HG03280 (cell line): ENCODE data around the gene KIRREL2.
"Not testable (repeated sequence)": the region's sequence is repeated elsewhere in the genome, so short reads cannot be mapped to it uniquely, and the experiment has no call there.

Experiments
- ATAC-seq: cut with Tn5 transposase; IDR thresholded peaks from one replicate; pipeline ENCODE4 v1.9.1; 2021; ENCODE audit warnings: mild to moderate bottlenecking, moderate library complexity; ENCODE audit not compliant: unreplicated experiment

KIRREL2 gene

DNA sequence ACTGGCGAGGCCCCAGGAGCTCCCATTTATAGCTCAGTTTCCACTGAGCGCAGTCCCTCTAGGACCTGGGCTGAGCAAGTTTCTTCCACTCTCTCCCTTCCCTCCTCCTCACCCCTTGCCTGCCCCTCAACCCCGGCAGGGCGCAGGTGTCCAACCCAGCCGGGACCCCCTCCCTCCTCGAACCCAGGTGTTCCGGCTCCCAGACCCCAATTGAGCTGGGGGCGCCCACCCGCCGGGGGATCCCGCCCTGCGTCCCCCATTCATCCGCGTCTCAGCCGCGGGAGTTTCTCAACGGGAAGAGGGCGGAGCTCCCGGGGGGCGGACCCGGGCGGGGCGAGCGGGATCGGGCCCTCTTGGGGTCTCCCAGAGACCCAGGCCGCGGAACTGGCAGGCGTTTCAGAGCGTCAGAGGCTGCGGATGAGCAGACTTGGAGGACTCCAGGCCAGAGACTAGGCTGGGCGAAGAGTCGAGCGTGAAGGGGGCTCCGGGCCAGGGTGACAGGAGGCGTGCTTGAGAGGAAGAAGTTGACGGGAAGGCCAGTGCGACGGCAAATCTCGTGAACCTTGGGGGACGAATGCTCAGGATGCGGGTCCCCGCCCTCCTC, at the start of gene KIRREL2:
Gene KIRREL2 (plus strand): TSS at position 366 of the 604 bp plus-strand sequence. CDS start 209 bp downstream, at position 575.
- ATAC-seq, result no peak

DNA sequence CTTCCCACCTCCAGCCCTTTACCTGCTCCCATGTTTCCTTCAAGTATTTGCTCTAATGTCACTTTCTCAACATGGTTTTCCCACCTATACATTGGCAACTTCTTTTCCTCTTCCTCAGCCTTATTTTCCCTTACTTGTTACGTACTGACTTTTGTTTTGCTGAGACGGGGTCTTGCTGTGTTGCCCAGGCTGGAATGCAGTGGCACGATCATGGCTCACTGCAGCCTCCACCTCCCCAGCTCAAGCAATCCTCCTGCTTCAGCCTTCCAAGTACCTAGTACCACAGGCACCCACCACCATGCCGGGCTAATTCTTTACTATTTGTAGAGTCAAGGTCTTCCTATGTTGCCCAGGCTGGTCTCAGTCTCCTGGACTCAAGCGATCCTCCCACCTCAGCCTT, 49.1 kb upstream of the KIRREL2 start:
- ATAC-seq, result no peak

DNA sequence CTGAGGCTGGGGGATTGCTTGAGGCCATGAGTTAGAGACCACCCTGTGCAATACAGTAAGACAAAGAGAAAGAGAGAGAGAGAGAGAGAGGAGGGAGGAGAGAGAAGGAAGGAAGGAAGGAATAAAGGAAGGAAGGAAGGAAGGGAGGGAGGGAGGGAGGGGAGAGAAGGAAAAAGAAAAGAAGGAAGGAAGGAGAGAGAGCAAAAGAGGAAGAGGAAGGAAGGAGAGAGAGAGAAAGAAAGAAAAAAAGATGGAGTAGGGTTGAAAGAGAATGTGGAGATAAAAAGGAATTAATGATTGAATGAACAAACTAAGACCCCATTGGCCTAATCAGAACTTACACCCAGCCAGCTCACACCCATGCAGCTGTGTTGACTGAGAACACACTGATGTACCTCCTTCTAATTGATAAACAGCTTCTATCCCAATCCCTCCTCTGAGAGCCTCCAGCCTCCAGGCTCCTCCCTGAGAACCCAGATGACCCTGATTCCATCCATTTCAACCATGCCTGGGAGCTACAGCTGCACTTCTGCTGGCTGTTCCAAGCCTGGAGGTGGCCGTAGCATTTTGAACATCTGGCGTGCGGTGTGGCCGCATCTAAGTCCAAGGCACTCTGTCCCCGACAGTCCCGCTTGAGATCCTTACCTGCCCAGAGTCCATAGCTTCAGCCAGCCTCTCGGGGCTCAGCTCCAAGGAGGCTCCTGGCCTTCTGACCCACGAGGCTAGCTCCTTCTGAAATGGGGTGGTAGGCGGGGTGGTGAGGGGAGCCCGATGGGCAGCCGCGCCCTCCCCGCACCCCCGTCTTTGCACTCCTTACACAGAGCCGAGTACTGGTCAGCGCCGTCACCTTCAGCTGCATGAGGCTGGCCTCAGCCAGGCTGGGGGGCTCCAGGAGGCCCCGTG, 45.1 kb upstream of the KIRREL2 start:
- ATAC-seq, result no peak

DNA sequence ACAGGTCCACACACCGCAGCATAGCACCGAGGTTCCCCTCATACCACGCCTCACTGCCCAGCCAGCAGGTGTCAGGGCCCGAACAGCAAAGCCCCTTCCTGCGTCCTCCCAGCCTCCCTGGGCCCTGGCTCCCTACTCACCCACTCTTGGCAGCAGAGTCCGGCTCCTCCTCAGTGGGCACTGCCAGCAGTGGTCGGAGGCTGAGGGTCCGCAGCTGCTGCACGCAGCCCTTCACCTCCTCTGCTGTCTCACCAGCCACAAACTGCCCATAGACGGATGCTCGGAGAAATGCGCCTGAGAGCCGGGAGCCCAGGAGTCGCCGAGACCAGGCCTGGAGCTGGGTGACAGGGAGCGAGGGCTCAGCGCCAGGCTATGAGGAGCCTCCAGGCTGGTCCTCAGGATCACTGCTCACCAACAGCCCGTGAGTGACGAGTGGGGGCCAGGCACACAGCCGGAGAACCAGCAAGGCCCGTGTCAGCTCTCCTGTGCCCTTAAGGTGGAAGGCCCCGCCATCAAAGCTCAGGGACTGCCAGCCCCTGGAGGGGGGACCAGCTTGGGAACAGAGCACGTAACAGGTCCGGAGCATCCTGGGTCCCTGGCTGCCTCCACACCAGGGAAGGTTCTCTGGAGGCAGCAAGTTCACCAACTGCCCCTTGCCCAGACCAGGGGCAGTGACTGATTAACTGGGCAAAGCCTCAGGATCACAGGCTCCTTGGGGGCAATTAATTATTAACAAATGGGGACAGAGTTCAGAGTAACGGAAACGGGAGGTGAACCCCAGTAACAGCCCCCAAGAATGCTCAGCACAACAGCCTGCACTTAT, 44.3 kb upstream of the KIRREL2 start, which contains the start of gene PRODH2:
Gene PRODH2 (minus strand): TSS at position 626 of the 823 bp plus-strand sequence. CDS start 40 bp downstream, at position 586.
- ATAC-seq, result no peak

DNA sequence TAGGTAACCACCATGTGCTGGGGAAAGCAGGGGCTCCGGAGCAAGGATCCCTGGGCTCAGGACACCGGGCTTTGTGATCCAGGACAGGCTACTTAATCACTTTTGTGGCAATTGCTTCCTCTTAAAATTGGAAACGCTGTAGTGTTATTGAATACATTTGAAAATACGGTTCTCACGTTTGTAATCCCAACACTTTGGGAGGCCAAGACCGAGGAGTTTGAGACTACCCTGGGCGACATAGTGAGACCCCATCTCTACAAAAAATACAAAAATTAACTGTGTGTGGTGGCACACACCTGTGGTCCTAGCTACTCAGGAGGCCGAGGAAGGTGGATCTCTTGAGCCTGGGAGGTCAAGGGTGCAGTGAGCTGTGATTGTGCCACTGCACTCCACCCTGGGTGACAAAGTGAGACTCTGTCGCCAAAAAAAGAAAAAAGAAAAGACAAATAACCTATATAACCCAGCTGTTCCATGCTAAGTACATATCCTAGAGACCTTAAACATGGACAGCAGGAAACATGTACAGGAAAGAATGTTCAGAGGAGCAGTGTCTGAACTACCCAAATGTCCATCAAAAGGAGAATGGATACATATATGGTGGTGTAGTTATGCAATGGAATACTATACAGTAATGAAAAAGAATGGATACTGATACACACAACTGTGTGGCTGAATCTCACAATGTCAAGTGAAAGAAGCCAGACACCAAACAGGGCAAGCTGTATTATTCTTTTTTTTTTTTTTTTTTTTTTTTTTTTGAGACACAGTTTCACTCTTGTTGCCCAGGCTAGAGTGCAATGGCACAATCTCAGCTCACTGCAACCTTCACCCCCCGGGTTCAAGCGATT, 43.4 kb upstream of the KIRREL2 start:
- no peak for ATAC-seq

DNA sequence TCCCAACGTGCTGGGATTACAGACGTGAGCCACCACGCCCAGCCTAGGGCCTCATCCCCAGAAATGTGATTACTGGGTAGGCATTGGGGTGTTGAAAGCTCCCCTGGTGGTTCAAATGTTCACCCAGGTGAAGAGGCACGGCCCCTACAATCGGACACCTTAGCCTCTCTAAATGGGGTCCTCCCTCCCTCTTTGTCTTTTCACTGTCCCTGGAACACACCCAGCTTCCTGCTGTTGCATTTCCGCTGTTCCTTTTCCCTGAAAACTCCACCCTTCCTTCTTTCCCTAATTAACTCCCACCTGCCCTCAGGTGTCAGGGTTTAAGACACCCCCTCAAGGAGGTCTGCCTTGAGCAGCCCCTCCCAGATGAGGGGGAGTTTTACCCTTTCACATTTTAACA, 40.4 kb upstream of the KIRREL2 start:
- ATAC-seq, result no peak

DNA sequence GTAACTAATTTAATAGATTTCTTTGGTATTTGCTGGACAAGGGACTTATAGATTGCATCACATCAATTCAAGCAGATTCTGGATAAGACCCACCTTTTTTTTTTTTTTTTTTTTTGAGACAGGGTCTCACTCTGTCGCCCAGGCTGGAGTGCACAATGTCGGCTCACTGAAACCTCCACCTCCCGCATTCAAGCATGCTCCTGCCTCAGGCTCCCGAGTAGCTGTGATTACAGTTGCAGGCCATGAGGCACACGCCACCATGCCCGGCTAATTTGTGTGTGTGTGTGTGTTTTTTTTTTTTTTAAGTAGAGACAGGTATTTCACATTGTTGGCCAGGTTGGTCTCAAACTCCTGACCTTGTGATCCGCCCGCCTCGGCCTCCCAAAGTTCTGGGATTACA, 39.9 kb upstream of the KIRREL2 start:
- ATAC-seq, result no peak

DNA sequence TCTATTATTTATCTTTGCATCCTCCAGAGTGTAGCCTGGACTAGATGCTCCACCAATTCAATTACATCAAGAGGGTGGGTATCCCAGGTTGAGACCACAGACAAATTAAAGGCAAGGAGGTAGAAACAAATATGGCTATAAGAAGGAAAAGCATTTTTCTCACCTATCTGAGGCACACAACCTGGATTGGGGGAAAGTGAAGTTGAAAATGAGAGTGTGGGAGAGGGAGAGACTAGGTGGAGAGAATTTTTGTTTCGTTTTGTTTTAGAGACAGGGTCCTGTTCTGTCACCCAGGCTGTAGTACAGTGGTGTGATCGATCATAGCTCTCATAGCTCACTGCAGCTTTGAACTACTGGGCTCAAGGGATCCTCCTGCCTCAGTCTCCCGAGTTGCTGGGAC, 38.3 kb upstream of the KIRREL2 start:
- ATAC-seq, result no peak

DNA sequence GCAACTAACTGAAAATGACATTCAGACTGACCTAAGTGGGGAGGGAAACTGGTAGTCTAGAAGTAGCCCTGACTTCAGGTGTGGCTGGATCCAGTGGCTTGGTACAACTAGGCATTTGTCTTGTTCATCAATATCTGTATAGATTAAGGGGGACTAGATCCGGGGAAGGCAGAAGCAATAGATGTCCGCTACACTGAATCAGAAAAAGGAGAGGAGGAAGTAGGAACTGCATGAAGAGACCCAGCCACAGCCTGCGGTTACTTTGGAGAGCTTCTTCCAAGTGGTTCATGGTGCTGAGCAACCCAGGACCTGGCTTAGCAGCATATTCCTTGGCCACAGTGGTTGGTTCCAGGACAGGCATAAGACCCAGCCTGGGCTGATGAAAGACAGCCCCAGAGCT, 34.1 kb upstream of the KIRREL2 start:
- ATAC-seq, result no peak

DNA sequence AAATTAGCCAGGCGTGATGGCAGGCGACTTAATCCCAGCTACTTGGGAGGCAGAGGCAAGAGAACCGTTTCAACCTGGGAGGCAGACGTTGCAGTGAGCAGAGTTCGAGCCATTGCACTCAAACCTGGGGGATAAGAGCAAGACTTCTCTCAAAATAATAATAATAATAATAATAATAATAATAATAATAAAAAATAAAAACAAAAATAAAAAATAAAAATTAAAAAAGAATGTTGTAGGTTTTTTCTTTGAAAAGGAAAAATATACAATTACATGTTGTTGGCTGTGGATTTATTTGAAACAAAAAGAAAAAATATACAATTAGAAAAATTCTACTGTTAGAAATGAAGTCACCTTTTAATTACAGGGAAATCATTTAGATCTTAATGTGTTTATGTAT, 32.6 kb upstream of the KIRREL2 start:
- ATAC-seq, result no peak

DNA sequence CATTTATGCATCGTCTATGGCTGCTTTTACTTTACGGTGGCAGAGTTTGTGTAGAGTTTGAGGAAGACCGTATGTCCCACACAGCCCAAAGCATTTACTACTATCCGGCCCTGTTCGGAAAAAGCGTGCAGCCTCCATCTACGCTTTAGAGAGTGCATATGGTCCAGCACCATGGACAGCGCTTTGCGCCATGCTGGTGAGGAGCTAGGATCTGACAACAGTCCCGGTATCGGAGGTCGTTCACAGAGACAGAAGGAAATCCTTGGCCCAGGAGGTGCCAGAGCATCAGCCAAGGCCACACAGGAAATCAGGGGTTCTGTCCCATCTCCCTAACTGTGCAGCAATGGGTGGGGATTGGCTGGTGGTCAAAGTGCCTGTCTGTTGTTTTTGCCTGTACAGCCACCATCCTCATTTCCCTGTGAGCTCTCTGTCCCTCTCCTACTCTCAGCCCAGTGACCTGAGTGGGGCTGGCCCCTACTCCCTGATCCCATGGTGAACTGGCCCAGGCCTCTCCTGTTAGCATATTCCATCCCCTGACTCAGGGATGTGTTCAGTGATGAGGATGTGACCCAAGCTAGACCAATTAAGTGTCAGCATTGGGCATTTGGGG, 27.9 kb upstream of the KIRREL2 start:
- ATAC-seq, result no peak

DNA sequence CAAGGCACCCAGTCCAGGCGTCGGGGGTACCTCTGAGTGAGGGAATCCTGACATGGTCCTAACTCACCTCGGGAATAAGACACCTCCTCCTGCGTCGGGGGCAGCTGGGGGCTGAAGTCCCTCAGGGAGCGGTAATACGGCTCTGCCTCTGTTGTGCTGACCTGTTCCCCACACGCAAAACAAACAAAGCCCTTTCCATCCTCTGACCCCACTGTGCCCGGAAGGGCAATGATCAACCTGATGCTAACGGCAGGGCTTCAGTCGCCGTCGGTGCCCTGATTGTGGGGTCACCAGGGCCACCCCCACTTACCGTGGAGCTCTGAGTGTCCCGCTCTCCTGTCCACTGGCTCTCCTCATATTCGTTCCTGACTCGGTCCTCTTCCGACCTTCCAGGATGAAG, 25.7 kb upstream of the KIRREL2 start:
- no peak for ATAC-seq

DNA sequence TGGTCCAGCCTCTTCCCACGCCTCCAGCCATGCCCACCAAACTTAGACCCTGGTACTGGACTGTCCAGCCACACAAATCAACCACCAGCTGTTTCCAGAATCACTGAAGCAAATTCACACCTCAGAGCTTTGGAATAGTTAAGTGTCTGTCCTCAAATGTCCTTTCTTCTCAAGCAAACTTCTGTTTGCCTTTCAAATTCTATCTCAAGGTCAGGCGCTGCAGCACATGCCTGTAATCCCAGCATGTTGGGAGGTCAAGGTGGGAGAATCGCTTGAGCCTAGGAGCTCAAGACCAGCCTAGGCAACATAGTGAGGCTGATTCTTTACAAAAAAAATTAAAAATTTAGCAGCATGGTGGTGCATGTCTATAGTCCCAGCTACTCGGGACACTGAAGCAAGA, 24.7 kb upstream of the KIRREL2 start:
- ATAC-seq, result no peak

DNA sequence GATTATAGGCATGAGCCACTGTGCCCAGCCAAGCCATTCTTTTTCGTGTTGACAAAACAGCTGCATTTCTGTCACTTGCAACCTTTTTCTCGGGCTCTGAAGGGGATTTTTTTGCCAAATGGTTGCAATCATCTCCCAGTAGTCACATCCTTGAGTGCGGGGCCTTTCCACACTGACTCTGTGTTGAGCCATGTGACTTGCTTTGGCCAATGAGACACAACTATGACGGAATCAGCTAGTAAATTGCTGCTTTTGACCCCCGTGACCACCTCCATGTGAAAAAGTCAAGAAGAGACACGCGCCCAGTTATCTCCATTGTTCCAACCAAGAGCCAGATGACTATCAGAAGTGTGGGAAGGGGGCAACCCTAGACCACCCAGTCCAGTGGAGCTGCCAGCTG, 22.7 kb upstream of the KIRREL2 start:
- ATAC-seq, result no peak

DNA sequence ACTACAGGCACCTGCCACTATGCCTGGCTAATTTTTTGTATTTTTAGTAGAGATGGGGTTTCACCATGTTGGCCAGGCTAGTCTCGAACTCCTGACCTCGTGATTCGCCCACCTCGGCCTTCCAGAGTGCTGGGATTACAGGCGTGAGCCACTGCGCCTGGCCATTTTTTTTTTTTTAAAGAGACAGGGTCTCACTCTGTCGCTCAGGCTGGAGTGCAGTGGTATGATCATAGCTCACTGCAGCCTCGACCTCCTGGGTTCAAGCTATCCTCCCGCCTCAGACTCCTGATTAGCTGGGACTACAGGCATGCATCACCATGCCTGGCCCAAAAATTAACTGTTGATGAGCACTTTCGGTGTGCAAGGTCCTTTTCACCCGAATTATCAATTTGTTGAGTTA, 20.6 kb upstream of the KIRREL2 start:
- ATAC-seq, result not testable (repeated sequence)

DNA sequence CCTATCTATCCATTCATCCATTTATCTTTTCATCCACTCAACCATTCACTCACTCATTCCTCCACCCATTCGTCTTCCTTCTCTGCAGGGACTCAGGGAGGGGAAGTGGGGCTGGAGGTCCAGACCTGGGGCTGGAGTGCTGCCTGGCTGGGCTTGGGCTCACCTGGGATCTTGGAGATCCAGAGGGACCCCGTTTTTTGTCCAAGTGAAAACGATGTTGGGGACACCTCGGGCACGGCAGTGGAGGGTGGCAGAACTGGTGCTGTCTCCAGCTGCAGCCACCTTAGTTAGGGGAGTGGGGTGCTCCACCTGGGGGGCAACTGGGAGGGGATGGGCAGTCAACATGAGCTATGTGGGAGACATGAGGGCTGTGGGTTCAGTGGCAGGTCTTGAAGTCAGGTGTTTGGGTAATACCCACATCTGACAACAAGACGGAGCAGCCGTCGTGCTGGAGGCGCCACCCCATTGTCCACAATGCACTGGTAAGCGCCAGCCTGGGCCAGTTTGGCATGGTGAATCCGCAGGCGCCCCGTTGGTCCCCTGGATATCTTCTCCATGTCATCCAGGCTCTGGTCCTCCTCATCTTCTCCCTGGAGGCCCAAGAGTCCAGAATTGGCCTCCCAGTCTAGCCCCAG, 14.6 kb upstream of the KIRREL2 start:
- ATAC-seq, result no peak

DNA sequence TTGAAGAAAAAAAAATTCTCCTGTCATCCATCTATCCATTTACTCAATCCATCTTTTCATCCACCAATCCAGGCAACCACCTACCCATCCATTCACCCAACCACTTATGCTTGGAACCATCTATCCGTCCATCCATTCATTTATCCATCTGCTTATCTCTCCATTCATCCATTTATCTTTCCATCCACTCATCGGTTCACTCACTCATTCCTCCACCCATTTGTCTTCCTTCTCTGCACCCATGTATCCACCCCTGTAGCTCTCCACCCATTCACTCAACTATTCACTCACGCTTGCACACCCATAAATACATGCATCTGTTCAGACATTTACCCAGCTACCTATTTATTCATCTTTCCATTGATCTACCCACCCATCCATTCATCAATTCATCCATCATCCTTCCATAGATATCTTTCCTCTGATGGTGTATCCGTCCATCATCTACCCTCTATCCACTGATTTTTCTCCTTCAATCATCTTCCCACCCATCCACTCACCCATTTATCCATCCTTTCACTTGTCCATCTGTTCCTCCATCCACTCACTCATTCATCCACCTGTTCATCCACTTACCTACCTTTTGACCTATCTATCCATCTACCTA, 13.9 kb upstream of the KIRREL2 start:
- ATAC-seq, result no peak

DNA sequence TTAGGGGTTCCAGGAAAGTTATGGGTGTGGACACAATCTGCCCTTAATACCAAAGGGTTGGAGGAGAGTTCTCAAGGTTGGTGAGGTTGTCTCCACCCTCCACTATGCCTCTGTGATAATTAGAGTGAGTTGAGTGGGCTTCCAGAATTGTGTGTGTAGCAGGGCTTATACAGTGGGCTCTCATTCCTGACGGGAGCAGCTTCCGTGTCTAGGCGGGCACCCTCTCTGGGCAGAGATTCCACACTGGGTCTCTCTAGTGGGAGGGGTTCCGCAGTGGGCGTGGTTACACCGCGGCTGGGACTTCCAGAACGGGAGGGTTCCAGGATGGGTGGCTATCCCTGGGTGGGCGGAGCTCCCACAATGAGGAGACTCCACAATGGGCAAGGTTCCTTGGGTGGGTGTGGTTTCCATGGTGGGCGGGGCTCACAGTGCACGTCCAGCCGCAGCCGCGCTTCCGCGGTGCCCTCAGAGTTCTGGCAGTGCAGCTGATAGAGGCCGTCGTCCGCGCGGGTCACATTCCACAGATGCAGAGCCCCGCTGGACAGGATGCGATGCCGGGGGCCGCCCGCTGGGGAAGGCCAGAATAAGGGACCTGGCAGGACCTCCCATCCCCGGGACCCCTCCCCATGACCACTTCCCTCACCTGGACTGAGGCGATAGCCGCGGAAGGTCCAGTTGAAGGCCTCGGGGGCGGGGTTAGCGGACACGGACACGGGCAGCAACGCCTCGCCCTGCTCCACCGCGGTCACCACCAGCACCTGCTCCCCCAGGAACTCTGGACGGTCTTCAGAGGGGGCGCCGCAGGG, 12.8 kb upstream of the KIRREL2 start:
- no peak for ATAC-seq
